OCI-LY3 (cell line): ENCODE data around the gene TIMM8B.
A peak's percentile ranks its signal among the peaks of the same experiment; 100 is the strongest.

Experiments
- H2AFZ ChIP-seq: fragments of 200-600, 300-600 bp; shearing (Covaris generic); 2 replicates; pipeline ENCODE4 v1.6.0; 2014; ENCODE audit warnings: antibody characterized with exemption, low read depth, low read length
- H3K27ac ChIP-seq: fragments of 200-600, 300-600 bp; sonication (generic); 2 replicates; pipeline ENCODE4 v1.5.1; 2014; ENCODE audit warnings: mild to moderate bottlenecking, low read length, moderate library complexity, mixed read lengths
- H3K27me3 ChIP-seq: fragments of 200-600, 300-600 bp; sonication (generic); 2 replicates; pipeline ENCODE4 v1.6.1; 2014; ENCODE audit warnings: low read depth, low read length, mixed read lengths
- H3K36me3 ChIP-seq: fragments of 200-600, 300-600 bp; sonication (generic); replicated peaks from 2 replicates; pipeline ENCODE3; 2014; ENCODE audit warnings: low read depth, low read length, mixed read lengths
- H3K4me1 ChIP-seq: fragments of 300-600, 200-600 bp; sonication (generic); 2 replicates; pipeline ENCODE4 v1.6.1; 2014; ENCODE audit warnings: low read length, mixed read lengths
- H3K4me2 ChIP-seq: fragments of 200-600, 300-600 bp; sonication (generic); 2 replicates; pipeline ENCODE4 v1.6.1; 2014; ENCODE audit warnings: low read length, mixed read lengths
- H3K4me3 ChIP-seq: fragments of 300-600, 200-600 bp; sonication (generic); 2 replicates; pipeline ENCODE4 v1.5.1; 2014; ENCODE audit warnings: antibody characterized with exemption, mild to moderate bottlenecking, low read length, moderate library complexity
- H3K79me2 ChIP-seq: fragments of 300-600, 200-600 bp; shearing (Covaris generic); 2 replicates; pipeline ENCODE4 v1.6.1; 2014; ENCODE audit warnings: mild to moderate bottlenecking, low read length, mixed read lengths
- H3K9ac ChIP-seq: fragments of 300-600, 200-600 bp; shearing (Covaris generic); 2 replicates; pipeline ENCODE4 v1.6.0; 2014; ENCODE audit warnings: mild to moderate bottlenecking, low read length, moderate library complexity
- H3K9me3 ChIP-seq: fragments of 200-600, 300-600 bp; shearing (Covaris generic); 2 replicates; pipeline ENCODE4 v1.6.1; 2014; ENCODE audit warnings: low read length, mixed read lengths; ENCODE audit not compliant: insufficient read depth
- H4K20me1 ChIP-seq: fragments of 200-600, 300-600 bp; sonication (generic); 2 replicates; pipeline ENCODE4 v1.6.1; 2016; ENCODE audit warnings: low read length, mixed read lengths; ENCODE audit not compliant: insufficient read depth
- CTCF ChIP-seq: fragments of 200-600, 300-600 bp; sonication (generic); IDR thresholded peaks from 2 replicates; pipeline ENCODE4 v1.5.1; 2014; ENCODE audit warnings: antibody characterized with exemption, low read length, low read depth
- EZH2phosphoT487 ChIP-seq: fragments of 200-600 bp; shearing (Covaris generic); IDR thresholded peaks from 2 replicates; pipeline ENCODE4 v1.6.1; 2018; ENCODE audit warnings: antibody characterized with exemption, mixed run types, low read depth

TIMM8B gene

GRCh38 chr11:112082729-112083128, 3.8 kb downstream of the TIMM8B start:
- H3K4me2 ChIP-seq, result no peak overlapping the region
- TF ChIP-seq EZH2phosphoT487, result no peak
- no peak for TF ChIP-seq CTCF
- H3K4me3 ChIP-seq, result no peak overlapping the region
- H3K36me3 ChIP-seq, result peaks cover 51% of the 10 kb centered on the region
- no peaks in the 10 kb centered on the region for H3K27me3 ChIP-seq
- 0 out of 2 replicates have a peak overlapping the region, but pooled peaks have one; percentile 12 for H3K27ac ChIP-seq
- no peak overlapping the region for H3K9ac ChIP-seq
- no peak overlapping the region for H2AFZ ChIP-seq
- H3K4me1 ChIP-seq, result peaks cover 14% of the 10 kb centered on the region
- H3K79me2 ChIP-seq, result peaks cover 48% of the 10 kb centered on the region
- H4K20me1 ChIP-seq, result no peaks in the 10 kb centered on the region
- H3K9me3 ChIP-seq, result no peaks in the 10 kb centered on the region

- Histone ChIP-seq H3K36me3 (peaks cover 19% of the 10 kb centered on the region), H4K20me1 (no peaks in the 10 kb centered on the region), H3K27me3 (no peaks in the 10 kb centered on the region), H3K4me1 (peaks cover 23% of the 10 kb centered on the region), H3K4me2 (peak within 1 kb of the TSS; percentile 92), H3K4me3 (peak within 1 kb of the TSS; percentile 87), H2AFZ (peak within 1 kb of the TSS; percentile 96), H3K9ac (peak within 1 kb of the TSS; percentile 86), H3K27ac (peak within 1 kb of the TSS; percentile 72), H3K9me3 (no peaks in the 10 kb centered on the region), H3K79me2 (peaks cover 28% of the 10 kb centered on the region)
- TF ChIP-seq EZH2phosphoT487 (no peak), CTCF (no peak)
These were observed 12.4 kb downstream of the TIMM8B start, which contains the start of the genes NKAPD1 and PIH1D2 for GRCh38 chr11:112073941-112074811. NKAPD1 (plus strand) TSS chr11:112074299; CDS start chr11:112075575, 1,276 bp downstream. PIH1D2 (minus strand) TSS chr11:112074017; CDS start chr11:112073174, 843 bp downstream.

GRCh38 chr11:112062923-112063322, 23.6 kb downstream of the TIMM8B start:
- Histone ChIP-seq H3K36me3 (peaks cover 41% of the 10 kb centered on the region), H3K4me1 (no peaks in the 10 kb centered on the region), H3K79me2 (no peaks in the 10 kb centered on the region), H3K4me3 (no peak overlapping the region), H3K4me2 (no peak overlapping the region), H2AFZ (no peak overlapping the region), H3K9me3 (no peaks in the 10 kb centered on the region), H3K27me3 (no peaks in the 10 kb centered on the region), H3K9ac (no peak overlapping the region), H3K27ac (no peak overlapping the region), H4K20me1 (no peaks in the 10 kb centered on the region)
- no peak for TF ChIP-seq EZH2phosphoT487
- TF ChIP-seq CTCF, result no peak

GRCh38 chr11:112058103-112058502, 28.5 kb downstream of the TIMM8B start:
- Histone ChIP-seq H3K9ac (no peak overlapping the region), H4K20me1 (no peaks in the 10 kb centered on the region), H2AFZ (no peak overlapping the region), H3K79me2 (peaks cover 14% of the 10 kb centered on the region; the same call in 1 of the 2 replicates), H3K27ac (no peak overlapping the region), H3K4me3 (no peak overlapping the region), H3K36me3 (peaks cover 58% of the 10 kb centered on the region), H3K4me2 (no peak overlapping the region), H3K4me1 (peaks cover 9% of the 10 kb centered on the region; the same call in 1 of the 2 replicates), H3K27me3 (no peaks in the 10 kb centered on the region), H3K9me3 (no peaks in the 10 kb centered on the region)
- no peak for TF ChIP-seq CTCF
- TF ChIP-seq EZH2phosphoT487, result no peak
